Neural cell (in vitro differentiated cells): ENCODE data around the gene RBMS3. TPM values are rescaled to one million over a fixed set of nuclear protein-coding genes. Genes with fewer than 3 reads are reported as not detected.

Experiments used
- H2AFZ ChIP-seq: fragments of 200-600, 300-800 bp; sonication (generic), shearing (Covaris generic); 2 replicates; pipeline ENCODE4 v1.6.0; 2014; ENCODE audit warnings: low read depth, mild to moderate bottlenecking, antibody characterized with exemption, low read length, moderate library complexity
- H3F3A ChIP-seq: fragments of 200-600 bp; shearing (Covaris generic); 2 replicates; pipeline ENCODE4 v1.6.1; 2016; ENCODE audit warnings: mild to moderate bottlenecking, moderate library complexity, mixed read lengths, antibody characterized with exemption, low read length; ENCODE audit not compliant: insufficient read depth, poor library complexity, severe bottlenecking
- H3K27ac ChIP-seq: fragments of 200-600, 300-800 bp; sonication (generic), shearing (Covaris generic); 2 replicates; pipeline ENCODE4 v1.5.1; 2014; ENCODE audit warnings: mild to moderate bottlenecking, low read length, moderate library complexity
- H3K27me3 ChIP-seq: fragments of 300-800, 200-600 bp; sonication (generic), shearing (Covaris generic); 2 replicates; pipeline ENCODE4 v1.6.0; 2014; ENCODE audit warnings: mild to moderate bottlenecking, low read depth, low read length, moderate library complexity; ENCODE audit not compliant: insufficient read depth
- H3K36me3 ChIP-seq: fragments of 300-800, 200-600 bp; sonication (generic), shearing (Covaris generic); 2 replicates; pipeline ENCODE4 v1.5.1; 2014; ENCODE audit warnings: mild to moderate bottlenecking, antibody characterized with exemption, low read length, moderate library complexity; ENCODE audit not compliant: insufficient read depth
- H3K4me2 ChIP-seq: fragments of 300-800, 200-600 bp; sonication (generic), shearing (Covaris generic); 2 replicates; pipeline ENCODE4 v1.6.0; 2014; ENCODE audit warnings: mild to moderate bottlenecking, low read length
- H3K4me3 ChIP-seq: fragments of 300-800, 200-600 bp; sonication (generic), shearing (Covaris generic); 2 replicates; pipeline ENCODE4 v1.5.1; 2014; ENCODE audit warnings: mild to moderate bottlenecking, low read length, moderate library complexity
- H3K79me2 ChIP-seq: fragments of 200-600 bp; shearing (Covaris generic); replicated peaks from 2 replicates; pipeline ENCODE4 v1.6.0; 2014; ENCODE audit warnings: mild to moderate bottlenecking, low read length, moderate library complexity; ENCODE audit not compliant: insufficient read depth
- H3K9ac ChIP-seq: fragments of 300-800, 200-600 bp; sonication (generic), shearing (Covaris generic); 2 replicates; pipeline ENCODE4 v1.6.1; 2016; ENCODE audit warnings: mild to moderate bottlenecking, low read length, mixed read lengths
- H3K9me2 ChIP-seq: fragments of 200-600 bp; shearing (Covaris generic); 2 replicates; pipeline ENCODE4 v1.6.1; 2016; ENCODE audit warnings: mild to moderate bottlenecking, low read length, mixed read lengths; ENCODE audit not compliant: insufficient read depth
- H3K9me3 ChIP-seq: fragments of 200-600, 300-800 bp; sonication (generic), shearing (Covaris generic); 2 replicates; pipeline ENCODE4 v1.6.1; 2016; ENCODE audit warnings: mild to moderate bottlenecking, mixed run types, low read length, moderate library complexity, mixed read lengths
- H4K20me1 ChIP-seq: fragments of 200-600 bp; shearing (Covaris generic); 2 replicates; pipeline ENCODE4 v1.6.1; 2016; ENCODE audit warnings: mild to moderate bottlenecking, mixed run types; ENCODE audit not compliant: insufficient read depth
- CTCF ChIP-seq: fragments of 450-650 bp; IDR thresholded peaks from 2 replicates; pipeline ENCODE4 v1.5.1; 2014; ENCODE audit warnings: antibody characterized with exemption, mild to moderate bottlenecking, moderate library complexity; ENCODE audit not compliant: poor library complexity, severe bottlenecking
- EP300 ChIP-seq: fragments of 450-650 bp; conservative IDR thresholded peaks from 2 replicates; pipeline ENCODE4 v1.6.1; 2014; ENCODE audit warnings: antibody characterized with exemption, mild to moderate bottlenecking, moderate library complexity; ENCODE audit not compliant: poor library complexity, severe bottlenecking
- EZH2 ChIP-seq: fragments of 200-600, 300-800 bp; shearing (Covaris generic), sonication (generic); IDR thresholded peaks from 2 replicates; pipeline ENCODE4 v1.6.1; 2014; ENCODE audit warnings: antibody characterized with exemption, low read length, borderline replicate concordance, mild to moderate bottlenecking; ENCODE audit not compliant: insufficient read depth, poor library complexity, severe bottlenecking
- MXI1 ChIP-seq: fragments of 450-650 bp; conservative IDR thresholded peaks from 2 replicates; pipeline ENCODE4 v1.6.1; 2014; ENCODE audit warnings: antibody characterized with exemption, mild to moderate bottlenecking; ENCODE audit not compliant: poor library complexity, severe bottlenecking
- POLR2AphosphoS5 ChIP-seq: IDR thresholded peaks from 2 replicates; pipeline ENCODE4 v1.6.1; 2012
- RAD21 ChIP-seq: fragments of 450-650 bp; conservative IDR thresholded peaks from 2 replicates; pipeline ENCODE4 v1.6.1; 2014; ENCODE audit warnings: antibody characterized with exemption, mild to moderate bottlenecking, moderate library complexity
- REST ChIP-seq: IDR thresholded peaks from 2 replicates; pipeline ENCODE4 v1.6.1; 2012; ENCODE audit warnings: borderline replicate concordance
- SMC3 ChIP-seq: fragments of 450-650 bp; conservative IDR thresholded peaks from 2 replicates; pipeline ENCODE4 v1.6.1; 2014; ENCODE audit warnings: antibody characterized with exemption, mild to moderate bottlenecking, moderate library complexity; ENCODE audit not compliant: poor library complexity
- TAF1 ChIP-seq: IDR thresholded peaks from 2 replicates; pipeline ENCODE4 v1.6.1; 2012; ENCODE audit warnings: low read depth
- polyA plus RNA-seq: library from polyadenylated mRNA; depleted of rRNA; stranded (reverse); fragments of >200 nt; gene quantifications from 2 replicates; pipeline ENCODE4 v1.2.3, GENCODE V29; 2014

The RBMS3 gene
- polyA plus RNA-seq, 1 donor from 2014 or later = 0.53 TPM

DNA sequence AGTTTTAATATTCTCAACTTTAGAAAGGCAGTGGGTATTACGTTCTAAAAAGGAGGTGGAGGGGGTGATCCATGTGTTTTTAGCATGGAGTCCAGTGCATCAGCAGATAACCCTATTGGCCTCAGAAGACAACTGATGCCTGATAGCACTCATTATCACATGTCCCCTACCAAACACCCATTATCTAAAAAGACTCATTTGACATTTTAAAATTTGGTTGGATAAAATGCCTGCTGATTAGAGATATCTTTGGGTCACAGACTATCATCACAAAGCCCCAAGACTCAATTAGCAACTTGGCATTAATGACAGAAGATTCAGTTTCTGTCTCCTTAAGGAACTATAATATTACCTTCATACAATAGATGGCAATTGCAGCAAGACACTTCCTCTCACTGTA lies 589.3 kb downstream of the RBMS3 start:
- no peak overlapping the region for H2AFZ ChIP-seq
- no peaks in the 10 kb centered on the region for H3K9me2 ChIP-seq
- H3K36me3 ChIP-seq = no peaks in the 10 kb centered on the region
- no peaks in the 10 kb centered on the region for H3F3A ChIP-seq
- H3K9me3 ChIP-seq = no peaks in the 10 kb centered on the region
- H3K9ac ChIP-seq = no peak overlapping the region
- no peaks in the 10 kb centered on the region for H4K20me1 ChIP-seq
- TF ChIP-seq MXI1 = no peak
- no peak for TF ChIP-seq EZH2
- no peak for TF ChIP-seq TAF1
- TF ChIP-seq POLR2AphosphoS5 = no peak
- no peak for TF ChIP-seq REST
- no peak for TF ChIP-seq EP300
- no peak for TF ChIP-seq SMC3
- no peak for TF ChIP-seq RAD21
- TF ChIP-seq CTCF = no peak
- no peak overlapping the region for H3K4me2 ChIP-seq
- H3K79me2 ChIP-seq = no peaks in the 10 kb centered on the region
- no peaks in the 10 kb centered on the region for H3K27me3 ChIP-seq
- H3K4me3 ChIP-seq = no peak overlapping the region
- H3K27ac ChIP-seq = no peak overlapping the region

DNA sequence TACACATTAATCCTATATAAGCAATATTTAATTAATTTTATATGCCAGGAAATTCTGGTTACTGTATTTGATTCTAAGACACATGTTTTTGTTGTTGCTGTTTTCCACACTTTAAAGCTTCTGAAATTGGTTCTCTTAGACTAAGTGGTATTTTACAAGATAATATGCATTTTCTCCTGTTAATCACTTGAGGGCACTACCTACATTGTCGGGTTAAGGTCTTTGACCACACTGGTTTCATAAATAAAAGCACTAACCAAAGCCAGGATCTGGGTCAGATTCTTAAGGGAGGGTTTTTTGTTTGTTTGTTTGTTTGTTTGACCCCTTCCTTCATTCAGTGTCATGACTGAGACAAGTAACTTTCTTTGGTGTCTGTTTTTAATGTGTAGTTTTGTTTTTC lies 590.2 kb downstream of the RBMS3 start:
- Histone ChIP-seq H3K79me2 (no peaks in the 10 kb centered on the region), H3F3A (no peaks in the 10 kb centered on the region), H3K9ac (no peak overlapping the region), H3K9me2 (no peaks in the 10 kb centered on the region), H3K9me3 (no peaks in the 10 kb centered on the region), H2AFZ (no peak overlapping the region), H3K27me3 (no peaks in the 10 kb centered on the region), H3K36me3 (no peaks in the 10 kb centered on the region), H4K20me1 (no peaks in the 10 kb centered on the region), H3K4me2 (no peak overlapping the region), H3K4me3 (no peak overlapping the region), H3K27ac (no peak overlapping the region)
- no peak for TF ChIP-seq RAD21
- no peak for TF ChIP-seq EP300
- TF ChIP-seq REST = no peak
- no peak for TF ChIP-seq MXI1
- TF ChIP-seq TAF1 = no peak
- no peak for TF ChIP-seq CTCF
- no peak for TF ChIP-seq EZH2
- no peak for TF ChIP-seq SMC3
- TF ChIP-seq POLR2AphosphoS5 = no peak
